HG03066 (cell line): ENCODE measurements around the gene ZFR2.

Source experiments
- ATAC-seq: cut with Tn5 transposase; IDR thresholded peaks from one replicate; pipeline ENCODE4 v1.9.1; 2021; ENCODE audit warnings: low read depth; ENCODE audit not compliant: unreplicated experiment

Gene ZFR2

DNA sequence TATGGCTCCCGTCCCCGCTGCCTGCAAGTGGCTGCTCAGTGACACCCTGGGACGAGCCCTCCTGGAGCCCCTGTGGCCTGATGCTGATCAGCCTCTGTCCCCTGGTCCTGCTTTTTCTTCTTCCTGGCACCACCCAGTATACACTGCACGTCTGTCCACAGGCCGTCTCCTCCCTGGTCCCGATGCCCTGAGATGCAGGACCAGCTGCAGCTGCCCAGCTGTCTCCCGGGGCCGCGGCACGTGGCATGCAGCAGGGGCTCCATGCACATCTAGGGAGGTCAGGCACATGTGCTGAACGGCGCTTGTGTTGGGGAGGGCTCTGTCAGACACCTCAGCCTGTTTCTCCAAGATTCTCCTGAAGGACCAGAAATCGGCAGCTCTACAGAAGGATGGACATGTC lies 30.2 kb downstream of the ZFR2 start:
- no peak for ATAC-seq

DNA sequence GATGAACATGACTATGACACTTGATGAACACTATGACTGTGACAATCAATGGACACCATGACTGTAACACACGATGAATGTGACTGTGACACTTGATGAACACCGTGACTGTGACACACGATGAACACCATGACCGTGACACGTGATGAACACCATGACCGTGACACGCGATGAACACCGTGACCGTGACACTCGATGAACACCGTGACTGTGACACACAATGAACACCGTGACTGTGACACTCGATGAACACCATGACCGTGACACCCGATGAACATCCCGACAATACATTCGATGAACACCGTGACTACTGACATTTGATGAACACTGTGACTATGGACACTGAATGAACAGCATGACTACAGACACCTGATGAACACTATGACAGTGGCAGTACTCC lies 30.9 kb downstream of the ZFR2 start:
- ATAC-seq, result no peak

DNA sequence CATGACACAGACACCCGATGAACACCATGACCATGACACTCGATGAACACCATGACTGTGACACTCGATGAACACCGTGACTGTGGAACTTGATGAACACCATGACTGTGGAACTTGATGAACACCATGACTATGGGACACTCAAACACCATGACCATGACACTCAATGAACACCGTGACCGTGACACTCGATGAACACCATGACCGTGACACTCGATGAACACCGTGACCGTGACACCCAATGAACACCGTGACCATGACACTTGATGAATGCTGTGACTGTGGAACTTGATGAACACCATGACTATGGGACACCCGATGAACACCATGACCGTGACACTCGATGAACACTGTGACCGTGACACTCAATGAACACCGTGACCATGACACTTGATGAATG lies 31.5 kb downstream of the ZFR2 start:
- no peak for ATAC-seq

DNA sequence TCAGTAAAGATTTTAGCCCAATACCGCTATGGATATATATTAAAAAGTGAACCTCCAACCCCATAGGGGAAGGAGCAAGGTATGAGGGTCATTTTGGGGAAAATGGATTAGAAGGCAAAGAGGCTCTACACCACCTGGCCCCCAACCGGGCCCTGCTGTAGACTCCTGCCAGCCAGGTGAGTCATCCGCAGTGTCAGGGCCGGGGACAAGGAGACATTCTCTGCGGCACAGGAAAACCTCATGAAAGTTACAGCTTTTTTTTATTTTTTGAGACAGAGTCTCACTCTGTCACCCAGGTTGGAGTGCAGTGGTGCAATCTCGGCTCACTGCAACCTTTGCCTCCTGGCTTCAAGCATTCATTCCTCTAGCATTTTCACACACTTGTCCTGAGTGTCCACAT lies 32.0 kb downstream of the ZFR2 start:
- no peak for ATAC-seq

DNA sequence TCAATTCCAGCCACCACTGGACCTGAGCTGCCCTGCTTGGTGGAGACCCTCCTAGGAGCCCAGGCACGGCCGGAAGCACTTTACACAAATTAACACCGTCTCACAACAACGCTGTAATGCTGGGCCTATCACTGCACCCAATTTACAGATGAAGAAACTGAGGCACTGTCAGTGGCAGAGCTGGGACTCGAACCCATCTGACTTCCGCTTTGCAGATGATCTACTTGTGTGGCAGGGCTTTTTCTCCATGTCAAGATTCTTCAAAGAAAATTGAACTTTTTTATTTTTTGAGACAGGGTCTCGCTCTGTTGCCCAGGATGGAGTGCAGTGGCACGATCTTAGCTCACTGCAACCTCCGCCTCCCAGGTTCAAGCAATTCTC lies 33.8 kb downstream of the ZFR2 start:
- no peak for ATAC-seq

DNA sequence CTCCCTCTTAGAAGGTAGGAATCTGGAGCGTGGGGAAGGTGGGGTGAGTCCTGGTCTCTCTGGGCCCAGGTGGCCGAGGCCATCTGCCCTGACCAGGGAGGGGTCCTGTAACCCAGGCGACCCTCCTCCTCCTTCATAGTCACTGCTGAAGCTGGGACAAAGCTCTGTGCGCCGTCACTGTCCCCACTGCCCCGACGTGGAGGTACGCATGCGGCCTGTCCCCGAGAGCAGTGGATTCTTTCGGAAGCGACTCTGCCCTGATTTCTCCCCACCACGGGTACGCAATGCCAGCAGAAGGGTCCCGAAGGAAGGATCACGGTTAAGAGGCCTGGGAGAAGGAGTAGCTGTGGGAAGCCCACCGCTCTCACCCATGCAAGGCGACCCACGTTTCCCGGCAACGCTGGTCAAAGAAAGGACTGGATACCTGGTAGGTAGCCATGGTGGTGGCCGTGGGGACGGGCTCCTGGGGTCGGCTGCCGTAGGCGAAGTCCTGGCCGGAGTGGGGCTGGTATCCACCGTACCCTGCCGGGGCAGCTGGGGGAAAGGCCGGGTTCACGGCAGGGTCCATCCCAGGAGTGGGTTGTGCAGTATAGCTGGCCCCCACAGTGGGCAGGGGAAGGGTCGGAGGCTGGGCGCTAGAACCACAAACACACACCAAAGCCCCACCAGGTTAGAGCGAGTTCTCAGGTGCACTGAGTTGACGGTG lies 34.3 kb downstream of the ZFR2 start:
- ATAC-seq, result no peak

DNA sequence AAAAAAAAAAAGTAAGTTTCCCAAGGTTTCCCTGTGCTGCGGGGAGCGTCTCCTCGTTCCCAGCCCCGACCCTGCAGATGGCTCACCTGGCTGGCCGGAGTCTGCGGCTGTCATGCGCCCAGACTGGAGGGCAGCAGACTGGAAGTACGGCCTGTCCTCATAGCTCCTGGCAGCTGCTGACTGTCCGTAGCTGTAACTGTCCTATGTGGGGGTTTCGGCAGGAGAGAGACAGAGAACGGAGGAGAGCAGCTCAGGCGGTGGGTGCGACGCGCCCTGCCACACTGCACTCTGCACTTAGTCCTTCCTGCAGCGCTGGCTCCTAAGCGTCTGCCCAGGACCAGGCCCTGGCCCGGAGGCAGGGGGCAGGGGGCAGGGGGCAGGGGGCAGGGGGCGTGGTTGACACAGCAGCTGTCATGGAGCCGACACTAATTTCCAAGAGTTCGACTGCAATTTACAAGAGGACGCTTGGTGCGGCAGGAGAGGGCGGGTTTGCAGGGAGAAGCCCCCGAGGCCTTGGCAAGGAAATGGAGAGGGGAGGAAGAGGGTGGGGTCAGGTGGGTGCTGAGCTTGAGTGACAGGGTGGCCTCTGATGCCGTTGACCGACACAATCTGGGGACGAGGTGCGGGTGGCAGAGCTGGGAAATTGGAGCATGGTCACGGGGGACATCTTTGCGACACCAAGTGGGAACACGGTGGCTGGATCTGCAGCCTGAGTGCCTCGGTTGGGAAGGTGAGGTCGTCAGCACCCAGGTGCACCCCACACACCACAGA lies 35.1 kb downstream of the ZFR2 start:
- no peak for ATAC-seq

DNA sequence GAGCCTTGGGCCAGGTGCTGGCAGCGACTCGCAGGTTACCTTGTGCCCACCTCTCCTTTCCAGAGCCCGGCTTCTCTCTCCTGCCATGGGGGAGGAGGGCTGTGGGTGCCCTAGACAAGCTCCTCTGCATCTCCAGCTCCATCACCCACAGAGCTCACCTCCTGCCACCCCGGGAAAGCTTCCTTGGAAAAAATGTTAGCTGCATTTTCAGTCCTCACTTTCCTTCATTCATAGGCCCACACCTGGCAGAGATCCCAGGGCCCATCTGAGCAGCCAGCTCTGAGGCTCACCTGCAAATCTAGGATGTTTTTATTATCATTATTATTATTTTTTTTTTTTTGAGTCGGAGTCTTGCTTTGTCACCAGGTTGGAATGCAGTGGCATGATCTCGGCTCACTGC lies 36.8 kb downstream of the ZFR2 start:
- ATAC-seq, result no peak

DNA sequence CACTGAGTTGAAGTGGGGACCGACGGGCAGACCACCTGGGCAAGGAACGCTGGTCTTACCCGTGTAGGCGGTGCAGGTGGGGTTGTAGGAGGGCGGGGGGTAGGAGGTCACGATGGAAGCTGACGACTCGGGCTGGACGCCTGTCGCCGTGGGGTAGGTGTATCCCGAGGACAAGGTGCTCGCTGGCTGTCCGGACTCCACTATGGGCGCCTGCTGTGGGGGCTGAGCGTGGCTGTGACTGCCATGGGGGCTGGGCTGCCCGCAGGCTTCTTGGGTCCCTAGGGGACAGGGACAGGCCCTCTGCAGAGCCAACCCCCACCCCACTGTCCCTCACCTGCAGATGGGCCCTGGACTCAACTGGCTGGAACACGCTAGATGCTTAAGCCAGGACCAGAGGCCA lies 37.2 kb downstream of the ZFR2 start:
- no peak for ATAC-seq

DNA sequence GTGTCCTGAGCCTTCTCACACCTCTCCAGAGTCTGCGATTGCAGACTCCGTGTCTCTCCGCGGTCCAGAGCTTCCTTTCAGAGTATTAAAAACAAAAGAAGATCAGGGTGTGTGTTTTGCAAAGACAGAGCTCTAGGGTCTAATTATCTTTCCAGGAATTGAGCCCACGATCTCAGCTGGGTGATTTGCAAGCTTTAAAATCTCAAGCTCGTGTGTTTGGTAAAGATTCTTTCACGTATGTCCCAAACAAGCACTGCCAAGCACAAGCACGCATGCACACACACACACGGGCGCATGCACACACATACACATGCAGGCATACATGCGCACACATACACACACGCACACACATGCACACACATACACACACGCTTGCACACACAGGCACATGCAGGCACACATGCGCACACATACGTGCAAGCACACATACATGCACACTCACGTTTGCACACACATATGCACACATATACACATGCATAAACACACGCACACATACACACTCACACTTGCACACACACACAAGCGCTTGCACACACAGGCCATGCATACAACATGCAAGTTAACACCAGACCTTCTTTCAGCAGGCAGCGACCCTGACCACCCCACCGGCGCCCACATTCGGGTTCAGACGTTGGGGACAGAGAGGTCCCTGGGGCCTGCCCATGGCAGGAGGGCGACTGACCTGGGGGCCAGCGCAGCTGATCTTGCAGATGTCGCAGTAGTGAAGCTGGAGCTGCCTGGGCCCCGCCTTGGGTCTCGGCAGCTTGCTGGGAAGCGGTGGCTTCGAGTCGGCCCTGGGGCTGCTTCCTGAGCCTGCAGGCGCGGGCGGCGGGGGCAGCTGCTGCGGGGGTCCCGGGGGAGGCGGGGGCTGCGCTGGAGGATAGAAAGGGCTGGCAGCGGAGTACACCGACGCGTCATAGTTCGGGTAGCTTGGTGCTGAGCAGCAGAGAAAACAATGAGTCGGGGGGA lies 37.9 kb downstream of the ZFR2 start:
- no peak for ATAC-seq

DNA sequence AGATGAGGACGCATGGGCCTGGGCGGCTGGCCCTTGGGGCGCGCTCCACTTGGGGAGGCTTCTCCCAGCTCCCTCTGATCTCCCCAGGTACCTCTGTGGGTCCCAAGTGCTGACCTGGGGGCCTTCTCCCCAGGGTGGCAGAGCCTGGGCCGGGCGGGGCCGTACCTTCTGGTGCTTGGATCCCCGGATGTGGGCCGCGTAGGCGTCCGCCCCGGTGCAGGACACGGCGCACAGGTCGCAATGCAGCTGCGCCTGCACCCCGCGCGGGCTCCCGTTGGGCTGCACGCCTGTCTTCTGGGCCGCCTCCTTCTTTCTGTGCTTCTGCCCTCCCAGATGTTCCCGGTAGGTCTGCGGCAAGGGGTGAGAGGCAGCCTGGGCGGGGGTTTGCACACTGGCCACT lies 41.5 kb downstream of the ZFR2 start:
- no peak for ATAC-seq

DNA sequence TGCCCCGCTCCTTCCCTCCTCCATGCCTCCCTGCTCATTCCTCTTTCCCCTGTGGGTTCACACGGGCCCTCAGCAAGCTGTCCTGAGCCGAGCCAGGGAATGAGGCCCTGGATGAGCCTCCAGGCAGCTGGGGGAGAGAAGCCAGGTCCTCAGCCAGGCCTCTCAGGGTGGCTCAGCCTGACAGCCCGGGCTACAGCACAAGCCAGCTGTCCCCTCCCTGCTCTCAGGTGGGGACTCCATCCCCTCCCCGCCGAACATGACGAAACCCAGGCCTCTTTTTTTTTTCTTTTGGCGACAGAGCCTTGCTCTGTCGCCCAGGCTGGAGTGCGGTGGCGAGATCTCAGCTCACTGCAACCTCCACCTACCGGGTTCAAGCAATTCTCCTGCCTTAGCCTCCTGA lies 42.7 kb downstream of the ZFR2 start:
- ATAC-seq, result no peak

DNA sequence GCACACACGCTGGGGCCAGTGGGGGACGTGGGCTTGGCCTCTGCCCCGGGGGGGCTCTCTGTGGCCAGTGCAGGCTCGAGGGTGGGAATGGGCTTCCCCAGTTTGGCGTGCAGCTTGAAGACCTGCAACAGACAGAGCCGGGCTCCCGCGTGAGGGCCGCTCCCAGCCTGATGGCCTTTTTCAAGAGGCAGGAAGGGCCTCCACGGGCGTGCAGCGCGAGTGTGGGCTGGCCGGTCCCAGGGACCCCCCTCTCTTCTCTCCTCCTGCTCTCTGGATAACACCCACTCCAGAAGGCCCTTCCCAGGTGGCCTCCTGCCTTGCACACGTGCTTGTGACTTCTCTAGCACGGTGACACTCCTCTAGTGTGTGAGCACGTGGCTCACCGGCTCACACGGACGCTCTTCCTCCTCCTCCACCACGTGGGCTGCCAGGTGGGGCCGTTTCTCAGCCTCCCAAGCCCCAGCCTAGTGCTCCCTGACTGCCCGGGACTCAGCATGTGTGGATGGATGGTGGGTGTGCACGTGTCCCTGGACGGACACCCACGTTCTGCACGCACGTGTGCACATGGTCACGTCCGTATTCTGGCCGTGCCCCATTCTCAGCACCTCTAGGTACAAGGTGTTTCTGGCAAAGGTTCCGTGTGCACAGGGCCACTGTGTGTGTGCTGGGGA lies 43.4 kb downstream of the ZFR2 start:
- no peak for ATAC-seq

DNA sequence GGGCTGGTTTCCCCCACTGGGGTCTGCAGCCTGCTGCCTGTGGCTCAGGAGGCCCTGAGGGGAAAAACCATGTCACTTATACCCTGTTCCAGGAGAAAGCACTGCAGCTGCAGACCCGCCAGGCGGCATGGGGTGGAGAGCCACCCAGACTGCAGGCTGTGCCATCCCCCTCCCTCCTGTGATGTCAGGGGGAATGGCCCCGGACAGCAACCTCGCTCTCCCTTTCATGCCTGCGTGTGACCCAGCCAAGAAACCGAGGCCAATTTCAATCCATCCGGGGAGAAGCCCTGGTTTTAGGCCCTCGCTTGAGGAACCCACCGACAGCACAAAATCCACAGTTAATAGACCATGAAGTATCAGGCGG lies 45.5 kb downstream of the ZFR2 start:
- ATAC-seq, result no peak

DNA sequence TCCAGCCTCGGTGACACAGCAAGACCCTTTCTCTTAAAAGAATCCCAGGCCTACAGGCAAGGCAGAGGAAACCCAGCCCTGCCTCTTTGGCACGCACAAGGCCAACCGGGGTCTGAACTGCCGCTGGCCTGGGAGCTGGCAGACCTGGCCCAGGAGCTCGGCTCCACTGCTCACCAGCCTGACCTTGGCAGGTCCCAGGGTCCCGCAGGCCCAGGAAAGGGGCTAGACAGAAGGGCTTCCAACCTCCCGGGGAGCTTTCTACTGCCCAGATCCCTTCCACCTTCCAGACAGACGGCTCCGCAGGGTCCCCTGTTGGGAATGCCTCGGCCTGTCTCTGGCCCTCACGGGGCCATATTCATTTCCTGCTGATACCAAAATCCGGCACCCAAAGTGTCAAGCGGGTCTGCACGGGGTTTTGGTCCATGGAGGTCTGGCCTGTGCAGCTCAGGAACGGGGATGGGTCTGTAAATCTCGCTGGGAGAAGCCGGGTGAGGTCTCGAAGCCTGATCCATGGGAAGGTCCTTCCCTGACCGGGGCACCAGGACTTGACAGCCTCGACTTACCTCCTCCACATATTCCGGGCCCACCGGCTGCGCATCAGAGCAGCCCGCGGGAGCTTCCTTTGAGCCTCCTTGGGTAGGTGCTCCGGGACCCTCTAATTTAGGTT lies 46.0 kb downstream of the ZFR2 start:
- no peak for ATAC-seq

DNA sequence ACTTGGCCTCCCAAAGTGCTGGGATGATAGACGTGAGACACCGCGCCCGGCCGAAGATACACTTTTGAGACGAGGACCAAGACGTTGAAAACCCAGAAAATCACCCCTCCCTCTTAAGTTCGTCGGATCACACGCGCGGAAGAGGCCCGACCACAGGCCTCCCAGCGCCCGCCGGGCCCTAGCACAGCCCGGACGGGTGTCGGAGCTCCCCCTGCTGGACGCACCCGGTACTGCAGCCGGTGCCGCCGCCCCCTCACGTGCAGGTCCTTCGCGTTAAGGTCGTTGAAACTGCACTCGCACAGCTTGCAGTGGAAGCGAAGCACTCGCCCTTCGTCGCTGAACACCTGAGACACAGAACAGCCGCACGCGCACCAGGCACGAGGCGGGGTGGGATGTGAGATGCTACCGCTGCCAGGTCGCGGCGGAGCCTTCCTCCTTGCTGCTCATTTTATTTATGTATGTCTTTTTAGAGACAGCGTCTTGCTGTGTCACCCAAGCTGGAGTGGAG lies 46.9 kb downstream of the ZFR2 start:
- no peak for ATAC-seq

DNA sequence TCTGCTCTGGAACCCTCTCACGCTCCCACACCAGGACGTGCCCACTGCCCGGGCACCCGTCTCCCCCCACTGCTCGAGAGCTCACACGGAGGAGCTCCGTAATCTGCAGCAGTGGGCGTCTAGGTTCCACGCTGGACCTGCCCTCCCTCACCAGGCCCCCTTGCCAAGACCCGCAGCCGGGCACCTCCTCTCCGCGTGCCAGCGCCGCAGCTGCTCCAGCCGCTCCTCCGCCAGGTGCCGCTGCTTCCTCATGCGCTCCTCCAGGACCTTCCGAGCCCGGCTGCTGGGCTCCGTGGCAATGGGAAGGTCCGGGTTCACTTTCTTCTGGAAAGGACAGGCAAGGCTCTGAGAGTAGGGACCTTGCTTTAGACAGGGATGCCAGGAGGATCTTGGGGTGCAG lies 47.7 kb downstream of the ZFR2 start:
- no peak for ATAC-seq

DNA sequence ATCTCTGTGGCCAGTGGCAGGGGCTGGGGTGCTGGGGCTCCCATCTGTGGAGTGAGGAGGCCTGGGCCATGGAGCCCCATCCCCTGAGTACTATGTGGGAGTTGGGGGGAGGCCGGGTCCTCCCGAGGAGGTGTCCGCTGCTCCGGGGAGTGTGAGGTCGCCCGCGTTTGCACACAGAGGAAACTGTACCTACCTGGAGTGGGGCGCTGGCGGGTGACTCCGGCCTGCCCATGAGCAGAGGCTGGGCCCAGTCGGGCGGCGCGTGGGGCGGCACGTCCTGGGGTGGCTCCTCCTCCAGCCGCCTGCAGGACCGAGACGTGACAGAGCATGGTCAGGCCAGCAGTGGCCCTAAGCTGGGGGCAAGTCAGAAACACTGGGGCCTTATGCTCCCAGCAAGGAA lies 48.8 kb downstream of the ZFR2 start:
- ATAC-seq, result no peak

DNA sequence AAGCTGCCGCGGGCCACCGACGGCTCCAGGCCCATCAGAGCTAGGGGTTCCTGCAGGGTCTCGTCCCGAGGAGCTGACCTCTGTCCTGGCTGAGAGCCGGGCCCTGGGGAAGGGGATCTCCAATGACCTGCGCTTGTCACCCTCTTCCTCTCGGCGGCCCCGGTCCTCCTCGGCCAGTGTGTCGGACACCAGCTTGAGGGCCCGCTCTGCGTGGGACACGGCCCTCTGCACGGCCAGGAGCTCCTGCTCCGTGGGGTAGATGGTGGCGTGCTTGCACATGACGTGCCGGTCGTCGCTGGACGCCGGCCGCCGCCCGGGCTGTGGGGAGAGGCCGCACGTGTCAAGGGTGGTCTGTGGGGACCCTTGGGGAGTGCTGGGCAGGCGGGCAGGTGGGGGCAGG lies 49.9 kb downstream of the ZFR2 start:
- no peak for ATAC-seq

DNA sequence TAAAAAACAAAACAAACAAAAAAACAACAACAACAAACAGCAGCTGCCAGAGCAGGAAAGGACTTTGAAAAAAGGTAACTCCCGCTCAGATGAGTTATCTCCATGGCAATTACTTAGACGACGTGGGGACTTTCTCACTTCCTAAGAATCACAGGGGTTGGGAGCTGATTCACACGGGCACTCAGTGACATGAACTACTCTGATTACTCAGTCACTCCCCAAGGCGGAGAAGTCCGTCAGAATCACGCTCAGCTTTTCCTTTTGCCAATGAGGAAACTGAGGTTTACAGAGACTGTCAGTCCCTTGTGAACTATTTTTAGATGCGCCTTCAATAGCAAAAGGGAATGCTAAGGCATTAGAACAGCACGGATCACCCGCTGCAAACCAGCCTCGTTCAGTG lies 50.4 kb downstream of the ZFR2 start:
- no peak for ATAC-seq
